GM21619 (cell line): Measurements from ENCODE around the gene PTCD1.
"Not testable (repeated sequence)": the region's sequence is repeated elsewhere in the genome, so short reads cannot be mapped to it uniquely, and the experiment has no call there.

Experiments used
- ATAC-seq: cut with Tn5 transposase; IDR thresholded peaks from one replicate; pipeline ENCODE4 v1.9.1; 2021; ENCODE audit not compliant: unreplicated experiment

PTCD1 gene

DNA sequence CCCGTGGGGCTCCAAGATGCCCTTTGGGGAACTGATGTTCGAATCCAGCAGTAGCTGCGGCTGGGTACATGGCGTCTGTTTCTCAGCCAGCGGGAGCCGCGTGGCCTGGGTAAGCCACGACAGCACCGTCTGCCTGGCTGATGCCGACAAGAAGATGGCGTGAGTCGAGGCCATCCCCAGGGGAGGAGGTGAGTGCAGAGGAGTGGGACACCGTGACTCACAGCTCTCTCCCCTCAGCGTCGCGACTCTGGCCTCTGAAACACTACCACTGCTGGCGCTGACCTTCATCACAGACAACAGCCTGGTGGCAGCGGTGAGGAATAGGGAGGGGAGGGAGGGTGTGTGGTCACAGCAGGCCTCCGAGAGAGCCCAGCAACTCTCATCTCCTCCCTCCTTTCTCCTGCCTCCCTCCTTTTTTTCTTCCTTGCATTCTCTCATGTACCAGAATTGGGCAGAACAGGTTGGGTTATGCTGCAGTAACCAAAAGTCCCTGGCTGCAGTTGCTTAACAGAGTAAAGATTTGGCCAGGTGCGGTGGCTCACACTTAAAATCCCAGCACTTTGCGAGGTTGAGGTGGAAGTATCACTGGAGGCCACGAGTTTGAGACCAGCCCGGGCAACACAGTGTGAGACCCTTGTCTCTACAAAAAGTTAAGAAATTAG is 47.5 kb downstream of the PTCD1 start:
- no peak for ATAC-seq

DNA sequence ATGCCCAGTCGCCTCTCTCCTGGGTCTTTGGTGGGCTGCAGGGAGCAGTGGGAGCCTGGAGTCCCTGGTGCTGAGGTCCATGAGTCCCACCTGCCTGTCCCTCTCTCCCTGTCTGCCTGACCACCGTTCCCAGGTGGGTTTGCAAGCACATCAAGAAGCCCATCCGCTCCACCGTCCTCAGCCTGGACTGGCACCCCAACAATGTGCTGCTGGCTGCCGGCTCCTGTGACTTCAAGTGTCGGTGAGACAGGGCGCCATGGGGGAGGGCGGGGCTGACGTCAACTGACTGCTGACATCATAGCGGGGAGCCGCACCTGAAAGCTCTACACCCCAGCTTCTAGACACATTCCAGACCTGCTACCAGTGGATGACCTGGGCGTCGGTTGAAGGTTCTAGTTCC is 48.8 kb downstream of the PTCD1 start:
- ATAC-seq = no peak

DNA sequence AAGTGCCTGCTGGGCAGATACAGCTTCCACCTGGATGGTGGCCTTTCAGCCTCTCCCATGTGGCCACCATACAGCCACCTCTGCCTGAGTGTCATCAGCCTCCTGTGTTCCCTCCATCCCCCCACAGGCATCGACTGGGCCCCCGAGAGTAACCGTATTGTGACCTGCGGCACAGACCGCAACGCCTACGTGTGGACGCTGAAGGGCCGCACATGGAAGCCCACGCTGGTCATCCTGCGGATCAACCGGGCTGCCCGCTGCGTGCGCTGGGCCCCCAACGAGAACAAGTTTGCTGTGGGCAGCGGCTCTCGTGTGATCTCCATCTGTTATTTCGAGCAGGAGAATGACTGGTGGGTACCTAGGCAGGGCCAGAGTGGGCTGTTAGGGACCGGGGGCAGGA is 50.7 kb downstream of the PTCD1 start:
- no peak for ATAC-seq

DNA sequence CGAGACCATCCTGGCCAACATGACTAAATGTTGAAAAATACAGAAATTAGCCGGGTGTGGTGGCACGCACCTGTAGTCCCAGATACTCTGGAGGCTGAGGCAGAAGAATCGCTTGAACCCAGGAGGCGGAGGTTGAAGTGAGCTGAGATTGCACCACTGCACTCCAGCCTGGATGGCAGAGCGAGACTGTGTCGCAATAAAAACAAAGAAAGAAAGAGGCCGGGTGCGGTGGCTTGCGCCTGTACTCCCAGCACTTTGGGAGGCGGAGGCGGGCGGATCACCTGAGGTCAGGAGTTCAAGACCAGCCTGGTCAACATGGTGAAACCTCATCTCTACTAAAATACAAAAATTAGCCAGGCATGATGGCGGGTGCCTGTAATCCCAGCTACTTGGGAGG is 51.4 kb downstream of the PTCD1 start:
- not testable (repeated sequence) for ATAC-seq

DNA sequence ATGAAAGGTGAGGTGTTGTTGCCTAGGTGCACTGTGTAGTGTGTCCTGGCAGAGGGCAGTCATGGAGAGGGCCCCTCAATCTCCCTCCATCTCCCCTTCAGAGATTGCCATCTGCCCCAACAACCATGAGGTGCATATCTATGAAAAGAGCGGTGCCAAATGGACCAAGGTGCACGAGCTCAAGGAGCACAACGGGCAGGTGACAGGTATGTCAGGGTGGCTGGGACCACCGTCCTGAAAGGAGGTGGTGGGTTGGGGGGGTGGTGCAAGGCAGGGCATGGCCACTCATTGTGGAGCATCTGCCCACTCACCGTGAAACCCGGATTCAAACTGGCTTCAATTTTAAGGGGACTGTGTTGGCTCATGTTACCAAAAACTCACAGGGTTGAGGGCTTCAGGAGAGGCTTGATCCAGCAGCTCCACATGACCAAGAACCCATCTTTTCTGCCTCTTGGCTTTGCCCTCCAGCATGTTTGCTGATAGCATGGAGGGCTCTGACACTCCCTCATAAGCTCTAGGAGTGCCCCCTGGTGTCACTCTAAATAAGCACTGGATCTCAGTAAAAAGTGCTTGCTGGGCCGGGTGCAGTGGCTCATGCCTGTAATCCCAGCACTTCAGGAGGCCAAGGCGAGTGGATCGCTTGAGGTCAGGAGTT is 51.9 kb downstream of the PTCD1 start:
- no peak for ATAC-seq

DNA sequence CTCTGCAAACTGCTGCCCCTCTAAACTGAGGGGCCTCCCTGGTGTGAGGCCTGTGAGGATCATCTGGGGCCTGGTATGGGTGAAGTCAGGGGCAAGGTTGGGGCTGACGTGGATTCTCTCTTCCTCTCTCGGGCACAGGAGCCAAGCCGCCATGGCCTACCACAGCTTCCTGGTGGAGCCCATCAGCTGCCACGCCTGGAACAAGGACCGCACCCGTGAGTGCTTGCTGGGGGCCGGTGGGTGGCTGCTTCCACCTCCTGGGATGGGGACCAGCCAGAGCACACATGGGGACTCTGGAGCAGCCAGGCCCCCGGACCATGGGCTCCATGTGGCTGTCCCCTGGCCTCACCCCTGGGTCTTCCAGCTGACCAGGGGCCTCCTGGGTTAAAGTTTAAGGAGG is 53.0 kb downstream of the PTCD1 start:
- ATAC-seq = no peak

DNA sequence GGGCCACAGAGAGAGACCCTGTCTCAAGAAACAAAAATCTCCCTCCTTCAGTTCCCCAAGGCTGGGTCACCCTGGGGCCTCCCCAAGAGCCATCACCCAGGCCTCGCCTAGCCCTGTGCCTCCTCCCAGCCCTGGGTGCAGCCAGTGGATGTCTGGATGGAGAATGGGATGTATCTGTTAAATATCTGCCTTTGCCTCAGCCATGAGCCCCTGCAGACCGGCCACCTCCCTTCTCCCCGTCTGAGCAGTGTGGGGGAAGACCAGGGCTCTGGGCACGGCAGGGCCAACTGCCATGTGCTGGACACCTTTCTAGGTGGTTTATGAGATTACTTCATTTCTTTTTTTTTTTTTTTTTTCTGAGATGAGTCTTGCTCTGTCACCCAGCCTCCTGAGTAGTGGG is 54.1 kb downstream of the PTCD1 start:
- no peak for ATAC-seq

DNA sequence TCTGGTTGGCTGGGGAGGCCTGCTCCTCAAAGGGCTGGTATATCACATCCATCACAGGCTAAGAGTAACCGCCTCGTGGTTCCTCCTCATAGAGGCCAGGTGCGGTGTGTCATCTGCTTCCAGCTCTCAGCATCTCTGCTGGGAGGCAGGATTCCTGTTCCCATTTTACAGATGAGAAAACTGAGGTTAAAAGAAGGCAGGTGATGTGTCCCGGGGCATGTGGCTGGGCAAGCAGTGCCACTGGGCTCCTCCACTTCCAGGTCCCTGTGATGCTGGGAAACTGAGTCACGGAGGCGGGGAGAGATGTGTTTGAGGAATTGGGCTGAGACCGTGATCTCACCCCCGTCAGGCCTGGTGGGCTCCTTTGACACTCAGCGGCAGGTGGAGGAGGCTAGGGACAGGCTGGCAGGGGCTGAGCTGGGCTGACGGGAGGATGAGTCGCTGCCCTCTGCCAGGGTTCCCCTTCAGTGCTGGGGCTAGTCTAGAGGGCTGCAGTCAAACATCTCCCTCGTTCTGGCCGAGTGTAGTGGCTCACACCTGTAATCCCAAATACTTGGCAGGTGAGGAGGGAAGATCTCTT is 54.7 kb downstream of the PTCD1 start:
- no peak for ATAC-seq

DNA sequence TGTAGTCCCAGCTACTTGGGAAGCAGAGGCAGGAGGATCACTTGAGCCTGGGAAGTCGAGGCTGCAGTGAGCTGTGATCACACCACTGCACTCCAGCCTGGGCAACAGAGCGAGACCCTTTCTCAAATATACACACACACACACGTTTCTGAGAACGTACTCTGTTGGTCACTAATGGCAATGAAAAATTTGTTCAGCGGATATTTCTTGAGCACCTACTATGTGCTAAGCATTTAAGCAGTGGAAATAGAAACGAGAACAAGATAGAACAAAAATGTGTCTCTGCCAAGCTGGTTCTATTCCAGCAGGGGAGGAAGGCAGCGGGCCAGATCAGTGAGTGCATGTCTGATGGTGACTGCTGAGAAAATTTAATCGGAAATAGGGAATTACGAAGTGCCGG is 55.4 kb downstream of the PTCD1 start:
- no peak for ATAC-seq

DNA sequence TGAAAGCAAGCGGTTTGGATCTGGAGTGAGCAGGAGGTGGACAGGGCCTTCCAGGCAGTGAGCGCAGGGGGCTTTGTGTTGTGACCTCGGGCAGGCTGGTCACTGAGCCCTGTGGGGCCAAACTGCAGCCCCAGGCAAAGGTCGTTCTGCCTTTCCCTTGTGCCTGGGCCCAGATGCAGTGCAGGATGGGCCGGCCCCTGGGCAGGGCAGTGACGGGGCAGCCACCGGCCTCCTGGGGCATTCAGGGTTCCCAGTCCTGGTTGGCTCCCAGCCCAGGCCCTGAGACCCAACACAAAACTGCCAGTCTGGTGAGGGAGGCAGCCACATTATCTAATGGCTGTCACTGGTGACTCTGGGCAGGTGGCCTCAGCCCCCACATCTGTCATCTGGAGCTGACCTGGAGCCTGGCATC is 56.9 kb downstream of the PTCD1 start:
- no peak for ATAC-seq

DNA sequence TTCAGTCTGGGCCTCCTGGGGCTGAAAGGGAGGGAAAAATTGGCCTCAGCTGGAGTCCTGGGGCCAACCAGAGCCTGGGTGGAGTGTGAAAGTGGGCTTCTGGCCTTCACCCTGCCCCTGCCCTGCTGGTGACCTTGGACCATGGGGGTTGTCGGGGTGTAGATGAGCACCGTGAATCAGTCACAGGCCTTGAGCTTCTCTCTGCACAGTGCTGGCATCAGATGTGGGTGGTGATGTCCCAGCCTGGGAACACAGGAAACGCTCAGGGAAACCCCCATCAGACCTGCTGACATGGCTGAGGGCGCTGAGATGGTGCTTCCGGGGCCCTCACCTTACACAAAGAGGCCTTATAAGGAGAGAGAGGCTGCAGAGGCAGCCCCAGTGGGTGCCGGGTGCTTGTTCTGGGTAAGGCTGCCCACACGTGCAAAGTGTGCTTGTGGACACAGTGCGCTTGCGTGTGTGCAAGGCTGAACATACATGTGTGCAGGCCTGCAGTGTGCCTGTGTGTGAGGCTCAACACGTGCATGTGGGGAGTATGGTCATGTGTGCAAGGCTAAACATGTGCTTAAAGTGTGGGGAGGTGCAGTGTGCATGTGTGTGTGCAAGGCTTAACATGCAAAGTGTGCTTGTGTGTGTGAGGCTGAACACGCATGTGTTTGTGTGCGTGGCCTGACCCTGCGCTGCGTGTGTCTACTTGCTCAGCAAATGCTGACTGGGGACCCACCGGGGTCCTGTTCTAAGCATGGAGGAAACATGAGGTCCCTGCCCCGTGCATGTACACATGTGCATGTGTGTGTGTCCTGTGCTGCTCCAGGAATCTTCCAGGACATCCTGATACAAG is 57.6 kb downstream of the PTCD1 start:
- peak; percentile 75 for ATAC-seq

DNA sequence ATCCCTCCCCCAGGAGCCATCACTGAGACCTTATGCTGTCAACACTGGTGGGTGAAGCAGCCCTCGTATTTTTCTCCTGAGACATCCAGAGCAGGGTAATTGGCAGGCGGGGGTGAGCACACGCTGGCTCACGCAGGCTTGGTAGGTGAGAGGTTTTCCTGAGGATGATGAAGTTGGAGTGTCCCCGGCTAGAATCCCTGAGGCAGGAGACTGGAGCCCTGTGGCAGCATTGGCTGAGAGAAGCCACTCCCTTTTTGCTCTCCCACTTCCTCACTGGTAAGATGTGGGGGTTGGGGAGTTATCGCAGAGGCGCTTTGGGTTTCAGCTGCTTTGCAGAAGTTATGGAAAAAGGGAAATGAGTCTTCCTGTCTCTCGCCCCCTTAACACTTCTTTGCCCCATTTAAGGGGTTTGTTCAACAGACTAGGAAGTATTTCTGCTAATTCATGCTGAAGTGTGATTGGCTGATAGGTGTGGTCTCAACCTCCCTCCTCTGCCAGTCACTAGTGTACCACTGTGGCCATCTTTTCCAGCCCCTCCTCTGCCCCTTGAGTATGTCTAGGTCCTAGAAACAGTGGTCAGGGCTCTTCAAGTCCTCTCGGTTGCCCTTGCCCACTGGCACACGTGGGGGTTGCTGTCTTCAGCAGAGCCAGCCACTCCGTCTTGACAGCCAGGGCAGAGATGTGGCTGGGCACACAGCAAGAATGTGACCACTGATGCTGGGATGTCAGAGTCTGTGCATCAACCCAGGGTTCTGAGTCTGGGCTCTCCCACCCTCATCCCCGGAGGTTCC is 58.4 kb downstream of the PTCD1 start:
- ATAC-seq = peak; percentile 33

DNA sequence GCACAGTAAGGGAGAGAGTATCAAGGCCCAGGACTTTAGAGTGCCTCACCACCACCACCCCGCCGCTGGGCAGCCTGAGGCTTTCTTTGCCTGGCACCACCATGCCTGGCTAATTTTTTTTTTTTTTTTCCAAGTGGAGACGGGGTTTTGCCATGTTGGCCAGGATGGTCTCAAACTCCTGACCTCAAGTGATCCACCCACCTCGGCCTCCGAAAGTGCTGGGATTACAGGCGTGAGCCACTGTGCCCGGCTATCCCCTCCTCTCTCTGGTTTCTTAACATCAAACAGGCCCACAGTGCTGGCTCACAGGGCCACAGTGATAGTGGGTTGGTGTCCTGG is 58.9 kb downstream of the PTCD1 start:
- ATAC-seq = not testable (repeated sequence)

DNA sequence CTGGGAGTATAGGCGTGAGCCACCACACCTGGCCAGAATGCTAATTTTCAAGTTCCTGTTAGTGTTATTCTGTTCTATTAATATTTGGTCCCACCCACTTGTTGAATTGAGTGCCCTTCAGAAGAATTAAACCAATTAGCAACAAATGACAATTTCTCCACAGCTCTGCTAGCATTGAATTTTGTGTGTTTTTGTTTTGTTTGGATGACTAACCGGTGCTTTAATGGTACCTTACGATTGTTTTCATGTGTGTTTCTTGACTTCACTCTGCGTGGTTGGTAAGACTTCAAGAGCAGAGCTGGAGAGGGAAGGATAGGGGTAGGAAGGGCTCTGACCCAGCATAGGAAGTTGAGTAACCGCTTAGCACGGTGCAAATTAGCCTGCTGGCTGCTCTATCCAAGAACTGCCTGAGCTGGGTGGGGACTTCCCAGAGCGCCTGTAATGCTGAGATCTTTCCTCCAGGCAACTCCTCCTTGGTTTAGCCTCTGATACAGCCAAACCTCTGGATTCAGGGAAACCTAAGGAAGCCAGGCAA is 59.5 kb downstream of the PTCD1 start:
- no peak for ATAC-seq

DNA sequence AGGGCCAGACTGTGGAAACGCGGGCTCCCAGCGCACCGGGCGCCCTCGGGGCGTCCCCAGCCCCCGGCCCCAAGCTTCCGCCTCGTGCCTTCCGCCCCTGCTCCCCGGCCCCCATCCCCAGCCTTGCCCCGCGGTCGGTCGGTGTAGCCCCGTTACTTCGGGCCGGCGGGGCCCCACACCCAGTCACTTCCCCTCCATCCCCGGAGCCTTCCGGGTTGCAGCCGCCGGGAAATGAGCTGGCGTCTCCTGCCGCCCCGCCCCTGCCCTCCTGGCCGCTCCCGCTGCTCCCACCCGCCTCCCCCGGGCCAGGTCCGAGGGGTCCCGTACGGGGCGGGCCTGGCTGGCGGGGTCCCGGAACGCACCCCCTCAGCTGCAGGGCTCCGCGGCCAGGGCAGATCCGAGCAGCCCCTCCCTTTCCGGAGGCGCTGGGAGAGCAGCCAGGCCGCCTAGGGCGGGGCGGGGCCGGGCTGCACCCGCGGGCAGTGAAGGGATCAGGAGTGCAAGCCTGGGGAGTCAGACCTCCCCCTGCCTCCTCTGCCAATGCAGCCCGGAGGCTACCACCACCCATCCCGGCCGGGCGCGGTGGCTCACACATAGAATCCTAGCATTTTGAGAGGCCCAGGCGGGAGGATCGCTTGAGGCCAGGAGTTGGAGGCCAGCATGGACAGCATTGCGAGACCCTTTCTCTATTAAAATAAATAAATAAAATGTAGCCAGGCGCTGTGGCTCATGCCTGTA is 63.4 kb downstream of the PTCD1 start:
- peak; percentile 40 for ATAC-seq

DNA sequence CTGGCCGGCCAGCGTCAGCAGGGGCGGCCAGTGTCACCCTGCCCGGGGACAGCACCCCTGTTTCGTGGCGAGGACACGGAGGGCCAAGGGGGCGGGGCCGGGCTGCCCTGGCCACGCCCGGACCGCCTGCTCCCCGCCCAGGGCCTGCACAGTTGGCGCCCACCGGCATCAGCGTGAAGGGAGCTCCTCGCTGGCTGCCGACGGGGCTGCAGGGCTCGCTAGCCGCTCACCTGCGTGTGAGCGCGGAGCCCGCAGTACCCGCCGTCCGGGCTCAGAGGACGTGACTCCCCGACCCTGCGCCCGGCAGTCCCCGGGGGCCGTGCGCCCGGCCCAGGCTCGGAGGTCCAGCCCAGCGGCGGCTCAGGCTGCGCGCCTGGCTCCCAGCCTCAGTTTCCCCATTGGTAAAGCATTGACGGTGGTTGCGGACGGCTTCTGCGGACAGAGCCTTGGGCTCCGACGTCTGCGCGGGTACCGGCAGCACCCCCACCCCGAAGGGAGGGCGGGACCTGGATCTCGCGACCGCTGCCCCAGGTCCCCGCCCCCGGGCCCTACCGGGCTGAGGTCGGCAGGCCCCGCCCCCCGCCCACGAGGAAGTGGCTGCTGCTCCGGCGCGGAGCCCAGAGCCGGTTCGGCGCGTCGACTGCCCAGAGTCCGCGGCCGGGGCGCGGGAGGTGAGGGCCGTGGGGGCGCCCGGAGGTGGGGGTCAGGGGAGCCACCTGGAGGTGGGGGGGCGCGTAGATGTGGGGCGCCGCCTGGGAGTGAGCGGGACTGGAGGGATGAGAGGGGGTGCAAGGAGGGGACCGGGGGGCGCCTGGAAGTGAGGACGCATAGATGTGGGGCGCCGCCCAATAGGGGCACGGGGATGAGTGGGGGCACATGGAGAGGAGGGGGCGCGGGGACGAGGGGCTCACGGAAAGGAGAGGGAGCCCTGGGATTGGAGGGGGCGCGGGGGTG is 64.2 kb downstream of the PTCD1 start, which contains the start of gene ARPC1B:
Gene ARPC1B, plus strand, starts transcription at position 620 of the 954 bp plus-strand sequence. CDS start 10,985 bp downstream, outside the sequence.
- peak; percentile 46 for ATAC-seq

DNA sequence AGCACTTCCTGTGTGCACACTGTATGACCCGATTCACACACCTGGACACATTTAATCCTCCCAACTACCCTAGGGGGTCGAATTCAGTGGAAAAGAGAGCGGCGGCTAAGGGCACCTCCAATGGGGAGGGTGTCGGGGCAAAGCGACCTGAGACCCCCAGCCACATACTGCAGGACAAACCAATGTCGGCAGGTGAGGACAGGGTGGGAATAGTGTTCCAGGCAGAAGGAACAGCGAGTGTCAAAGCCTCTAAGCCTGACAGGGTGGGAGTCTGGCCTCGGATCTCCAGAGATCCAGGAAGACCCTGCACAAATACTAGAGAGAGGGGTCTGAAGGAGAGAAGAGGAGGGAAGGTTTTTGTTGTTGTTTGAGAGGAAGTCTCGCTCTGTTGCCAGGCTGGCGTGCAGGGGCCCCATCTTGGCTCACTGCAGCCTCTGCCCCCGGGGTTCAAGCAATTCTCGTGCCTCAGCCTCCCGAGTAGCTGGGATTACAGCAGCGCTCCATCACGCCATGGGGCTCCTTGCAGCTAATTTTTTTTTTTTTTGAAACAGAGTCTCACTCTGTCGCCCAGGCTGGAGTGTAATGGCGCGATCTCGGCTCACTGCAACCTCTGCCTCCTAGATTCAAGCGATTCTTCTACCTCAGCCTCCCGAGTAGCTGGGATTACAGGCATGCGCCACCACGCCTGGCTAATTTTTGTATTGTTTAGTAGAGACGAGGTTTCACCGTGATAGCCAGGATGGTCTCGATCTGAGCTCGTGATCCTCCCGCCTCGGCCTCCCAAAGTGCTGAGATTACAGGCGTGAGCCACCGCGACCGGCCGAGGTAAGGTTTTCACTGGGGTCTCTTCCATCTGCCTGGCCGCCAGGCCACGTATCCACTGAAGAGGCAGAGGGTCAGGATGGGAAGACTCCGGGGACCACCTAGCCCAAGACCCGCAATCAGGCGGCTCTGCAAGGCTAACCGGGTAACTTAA is 65.2 kb downstream of the PTCD1 start:
- no peak for ATAC-seq
